ENCODE measurements around the gene EEPD1. TPM values are rescaled to one million over a fixed set of nuclear protein-coding genes. Genes with fewer than 3 reads are reported as not detected.
A peak's percentile ranks its signal among the peaks of the same experiment; 100 is the strongest.

EEPD1 gene
- total RNA-seq, 1 donor from 2014 or later = 1.3 TPM

GRCh38 chr7:36154255-36155212 lies 1.5 kb downstream of the EEPD1 start:
- no peak for DNase-seq (ENCODE audit: low read depth in 2 of 2)

GRCh38 chr7:36155811-36156361 lies 2.8 kb downstream of the EEPD1 start:
- DNase-seq (ENCODE audit: low read depth in 2 of 2) = peak in 1 of 2 donors; percentile 40

- no peak for DNase-seq (ENCODE audit: low read depth in 2 of 2)
Measured at GRCh38 chr7:36157527-36158320, 4.7 kb downstream of the EEPD1 start.

- DNase-seq (ENCODE audit: low read depth in 2 of 2) = no peak
Measured at GRCh38 chr7:36158321-36158605, 5.2 kb downstream of the EEPD1 start.

- no peak for DNase-seq (ENCODE audit: low read depth in 2 of 2)
Measured at GRCh38 chr7:36159618-36160017, 6.6 kb downstream of the EEPD1 start.

GRCh38 chr7:36160313-36160712 lies 7.3 kb downstream of the EEPD1 start:
- DNase-seq (ENCODE audit: low read depth in 2 of 2) = no peak

GRCh38 chr7:36161996-36162395 lies 8.9 kb downstream of the EEPD1 start:
- no peak for DNase-seq (ENCODE audit: low read depth in 2 of 2)

- DNase-seq (ENCODE audit: low read depth in 2 of 2) = no peak
Measured at GRCh38 chr7:36165059-36165458, 12.0 kb downstream of the EEPD1 start.

GRCh38 chr7:36165802-36166201 lies 12.7 kb downstream of the EEPD1 start:
- DNase-seq (ENCODE audit: low read depth in 2 of 2) = no peak

- no peak for DNase-seq (ENCODE audit: low read depth in 2 of 2)
Measured at GRCh38 chr7:36167403-36168050, 14.5 kb downstream of the EEPD1 start.

- DNase-seq (ENCODE audit: low read depth in 2 of 2) = no peak
Measured at GRCh38 chr7:36171503-36171902, 18.4 kb downstream of the EEPD1 start.

- DNase-seq (ENCODE audit: low read depth in 2 of 2) = no peak
Measured at GRCh38 chr7:36175886-36176285, 22.8 kb downstream of the EEPD1 start.

GRCh38 chr7:36176697-36177096 lies 23.6 kb downstream of the EEPD1 start:
- DNase-seq (ENCODE audit: low read depth in 2 of 2) = no peak

GRCh38 chr7:36180121-36180520 lies 27.1 kb downstream of the EEPD1 start:
- DNase-seq (ENCODE audit: low read depth in 2 of 2) = no peak

- no peak for DNase-seq (ENCODE audit: low read depth in 2 of 2)
Measured at GRCh38 chr7:36181668-36182067, 28.6 kb downstream of the EEPD1 start.

GRCh38 chr7:36182854-36183604 lies 30.0 kb downstream of the EEPD1 start:
- peak in 1 of 2 donors; percentile 15 for DNase-seq (ENCODE audit: low read depth in 2 of 2)

GRCh38 chr7:36185092-36185491 lies 32.0 kb downstream of the EEPD1 start:
- DNase-seq (ENCODE audit: low read depth in 2 of 2) = no peak

- no peak for DNase-seq (ENCODE audit: low read depth in 2 of 2)
Measured at GRCh38 chr7:36185756-36186155, 32.7 kb downstream of the EEPD1 start.

GRCh38 chr7:36186359-36187121 lies 33.5 kb downstream of the EEPD1 start:
- DNase-seq (ENCODE audit: low read depth in 2 of 2) = no peak

GRCh38 chr7:36188266-36188665 lies 35.2 kb downstream of the EEPD1 start:
- no peak for DNase-seq (ENCODE audit: low read depth in 2 of 2)

Measured in dermis microvascular lymphatic vessel endothelial cell (primary cell).